ENCODE data around the gene ADD2. TPM values are rescaled to one million over a fixed set of nuclear protein-coding genes. Genes with fewer than 3 reads are reported as not detected.

ADD2 gene
- total RNA-seq, 1 experiment from 2014 or later: 124 TPM

GRCh38 chr2:70817284-70817954 is 49.4 kb upstream of the ADD2 start:
- no peaks in the 10 kb centered on the region for H3K27me3 ChIP-seq (ENCODE audit: insufficient read depth, low read length)

More at GRCh38 chr2:70817284-70817954, 49.4 kb upstream of the ADD2 start:
- Mint-ChIP-seq H3K27me3 (ENCODE audit: low read depth) (peaks cover 58% of the 10 kb centered on the region), H3K27ac (no peak overlapping the region), H3K9me3 (no peaks in the 10 kb centered on the region), H3K4me3 (no peak overlapping the region), H3K4me1 (peaks cover 6 to 9% of the 10 kb centered on the region in 2 experiments), H3K36me3 (ENCODE audit: insufficient read depth in 1 of 3, low read depth in 3 of 3) (no peaks in the 10 kb centered on the region)
- no peak overlapping the region for H2BK12ac ChIP-seq (ENCODE audit: insufficient read length, low read depth, low read length)
- no peak overlapping the region for H4K5ac ChIP-seq (ENCODE audit: insufficient read length, low read depth, low read length)
- H2BK120ac ChIP-seq (ENCODE audit: low read depth, low read length, poor library complexity, severe bottlenecking): no peak overlapping the region
- no peaks in the 10 kb centered on the region for H3K23me2 ChIP-seq (ENCODE audit: insufficient read length, low read depth, low read length, poor library complexity, severe bottlenecking)
- WGBS (ENCODE audit: extremely low coverage, insufficient read length, low lambda C conversion rate): no CpG with 5 or more reads among the region's 3 CpGs
- no peaks in the 10 kb centered on the region for H3K79me1 ChIP-seq (ENCODE audit: insufficient read depth, low read depth, low read length, poor library complexity, severe bottlenecking)
- H3K9ac ChIP-seq (ENCODE audit: extremely low read depth, insufficient read length, low read length): no peak overlapping the region
- H3K27ac ChIP-seq (ENCODE audit: insufficient read length, low read depth, low read length): no peak overlapping the region
- no peaks in the 10 kb centered on the region for H3K9me3 ChIP-seq (ENCODE audit: control insufficient read depth, low read depth, low read length)
- H3K4ac ChIP-seq (ENCODE audit: low read depth, low read length): no peak overlapping the region
- no peak overlapping the region for H2BK20ac ChIP-seq (ENCODE audit: low read depth, low read length, poor library complexity, severe bottlenecking)
- DNase-seq: no peak
- no peak overlapping the region for H3K23ac ChIP-seq (ENCODE audit: insufficient read length, low read depth, low read length)
- no peak overlapping the region for H3K56ac ChIP-seq (ENCODE audit: insufficient read length, low read depth, low read length)
- no peaks in the 10 kb centered on the region for H3K4me1 ChIP-seq (ENCODE audit: insufficient read depth, low read length)
- H2BK5ac ChIP-seq (ENCODE audit: insufficient read length, low read length): no peak overlapping the region
- H4K91ac ChIP-seq (ENCODE audit: insufficient read length, low read depth, low read length): no peak overlapping the region
- no peak overlapping the region for H3T11ph ChIP-seq (ENCODE audit: low read length)
- H3K14ac ChIP-seq (ENCODE audit: insufficient read depth, low read length): no peak overlapping the region
- H3K18ac ChIP-seq (ENCODE audit: insufficient read length, low read depth, low read length): no peak overlapping the region
- no peak overlapping the region for H4K8ac ChIP-seq (replicated peaks; ENCODE audit: insufficient read length, low read depth, low read length)
- no peak overlapping the region for H2AK5ac ChIP-seq (ENCODE audit: insufficient read length, low read length)
- H3K79me2 ChIP-seq (ENCODE audit: insufficient read depth, low read length): no peaks in the 10 kb centered on the region
- H2AFZ ChIP-seq (ENCODE audit: low read length): no peak overlapping the region
- TF ChIP-seq, protein P1, sequence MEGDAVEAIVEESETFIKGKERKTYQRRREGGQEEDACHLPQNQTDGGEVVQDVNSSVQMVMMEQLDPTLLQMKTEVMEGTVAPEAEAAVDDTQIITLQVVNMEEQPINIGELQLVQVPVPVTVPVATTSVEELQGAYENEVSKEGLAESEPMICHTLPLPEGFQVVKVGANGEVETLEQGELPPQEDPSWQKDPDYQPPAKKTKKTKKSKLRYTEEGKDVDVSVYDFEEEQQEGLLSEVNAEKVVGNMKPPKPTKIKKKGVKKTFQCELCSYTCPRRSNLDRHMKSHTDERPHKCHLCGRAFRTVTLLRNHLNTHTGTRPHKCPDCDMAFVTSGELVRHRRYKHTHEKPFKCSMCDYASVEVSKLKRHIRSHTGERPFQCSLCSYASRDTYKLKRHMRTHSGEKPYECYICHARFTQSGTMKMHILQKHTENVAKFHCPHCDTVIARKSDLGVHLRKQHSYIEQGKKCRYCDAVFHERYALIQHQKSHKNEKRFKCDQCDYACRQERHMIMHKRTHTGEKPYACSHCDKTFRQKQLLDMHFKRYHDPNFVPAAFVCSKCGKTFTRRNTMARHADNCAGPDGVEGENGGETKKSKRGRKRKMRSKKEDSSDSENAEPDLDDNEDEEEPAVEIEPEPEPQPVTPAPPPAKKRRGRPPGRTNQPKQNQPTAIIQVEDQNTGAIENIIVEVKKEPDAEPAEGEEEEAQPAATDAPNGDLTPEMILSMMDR (conservative IDR thresholded peaks at IDR 0.05): no peak
- no peak overlapping the region for H3K4me2 ChIP-seq (ENCODE audit: insufficient read depth, insufficient read length, low read length)
- H2BK15ac ChIP-seq (ENCODE audit: low read depth, low read length): no peak overlapping the region
- H4K20me1 ChIP-seq (ENCODE audit: control insufficient read depth, insufficient read depth, insufficient read length): no peaks in the 10 kb centered on the region

Measured in H9 (cell line).